HepG2 (cell line): Measurements from ENCODE around the gene LILRB3. TPM values are rescaled to one million over a fixed set of nuclear protein-coding genes. Genes with fewer than 3 reads are reported as not detected.
"Not testable (repeated sequence)": the region's sequence is repeated elsewhere in the genome, so short reads cannot be mapped to it uniquely, and the experiment has no call there.

ENCODE experiments used
- ATAC-seq: fragments of 200-7000 bp; cut with Tn5 transposase; 3 replicates; pipeline ENCODE4 v1.9.1; 2020; ENCODE audit warnings: mild to moderate bottlenecking, moderate library complexity
- BruUV-seq: library from RNA; stranded (reverse); fragments of 400-500 nt; replicated peaks from 2 replicates; lab custom pipeline; 2021; lab: Mats Ljungman, UMichigan
- CTCF ChIA-PET: fragments of 300-600 bp; formaldehyde crosslinking; extraction: SDS; loops from one replicate; lab custom pipeline; 2021; ENCODE audit warnings: low total read pairs, inconsistent platforms, low intra/inter-chr PET ratio; lab: Yijun Ruan, JAX
- POLR2A ChIA-PET: fragments of 350-600 bp; sonication (Branson Sonifier 250); formaldehyde crosslinking; loops from one replicate; lab custom pipeline; 2020; ENCODE audit warnings: antibody characterized with exemption, inconsistent platforms; lab: Yijun Ruan, JAX
- DNase-seq: peaks from one replicate; pipeline ENCODE4 v3.0.0-alpha.2; 2015; ENCODE audit warnings: low spot score
- FAIRE-seq: peaks from 3 replicates; lab custom pipeline; 2011; peaks lifted over from hg19 to GRCh38; lab: Jason Lieb, UNC
- H2AFZ ChIP-seq: one replicate; pipeline ENCODE4 v1.6.1; 2011; ENCODE audit warnings: low read length, inconsistent platforms
- H3K27ac ChIP-seq: fragments of 300-600 bp; 3 replicates; pipeline ENCODE4 v1.8.0; 2011; ENCODE audit warnings: mixed run types, mild to moderate bottlenecking, mixed read lengths, low read length, inconsistent platforms; ENCODE audit not compliant: insufficient read depth; ENCODE audit errors: extremely low read length
- H3K27me3 ChIP-seq, 2 experiments: fragments of 200-600 bp in 1 of 2; 2 replicates in 1 of 2; 3 replicates in 1 of 2; pipeline versions ENCODE4 v1.6.0 to v1.8.0; 2011; ENCODE audit warnings: low read length in 2 of 2, mild to moderate bottlenecking in 2 of 2, moderate library complexity in 2 of 2, inconsistent platforms in 1 of 2; ENCODE audit not compliant: insufficient read depth in 2 of 2, control insufficient read depth in 1 of 2
- H3K36me3 ChIP-seq, 2 experiments: fragments of 200-600 bp in 1 of 2; replicated peaks in 1 of 2; 2 replicates in 1 of 2; 3 replicates in 1 of 2; pipeline versions ENCODE4 v1.5.1 to v1.8.0; 2011; ENCODE audit warnings: low read length in 2 of 2, inconsistent platforms in 1 of 2; ENCODE audit not compliant: insufficient read depth in 2 of 2, control insufficient read depth in 1 of 2
- H3K4me1 ChIP-seq: 2 replicates; pipeline ENCODE4 v1.5.1; 2012; ENCODE audit warnings: low read length, inconsistent platforms; ENCODE audit not compliant: insufficient read depth
- H3K4me2 ChIP-seq: 2 replicates; pipeline ENCODE4 v1.6.0; 2011; ENCODE audit warnings: low read depth, low read length, inconsistent platforms
- H3K4me3 ChIP-seq, 3 experiments: fragments of 200-600 bp in 1 of 3; sonication (generic), shearing (Covaris generic) in 1 of 3; replicated peaks in 1 of 3; 2 replicates each; pipeline ENCODE4 v1.5.1; 2011 to 2016; ENCODE audit warnings: low read length in 3 of 3, inconsistent platforms in 2 of 3, low read depth in 2 of 3, mild to moderate bottlenecking in 2 of 3, control low read depth in 1 of 3, mixed read lengths in 1 of 3; ENCODE audit not compliant: insufficient read depth in 1 of 3
- H3K79me2 ChIP-seq: one replicate; pipeline ENCODE4 v1.6.1; 2011; ENCODE audit warnings: low read length, inconsistent platforms; ENCODE audit not compliant: insufficient read depth
- H3K9ac ChIP-seq: 2 replicates; pipeline ENCODE4 v1.6.0; 2011; ENCODE audit warnings: mild to moderate bottlenecking, low read depth, low read length, inconsistent platforms; ENCODE audit not compliant: insufficient read depth
- H3K9me3 ChIP-seq: 2 replicates; pipeline ENCODE4 v1.5.1; 2012; ENCODE audit warnings: mild to moderate bottlenecking, low read length
- H4K20me1 ChIP-seq: 2 replicates; pipeline ENCODE4 v1.6.0; 2011; ENCODE audit warnings: inconsistent platforms, mild to moderate bottlenecking, low read length, moderate library complexity; ENCODE audit not compliant: insufficient read depth
- ARNT2 ChIP-seq: sonication (generic); formaldehyde crosslinking; IDR thresholded peaks from 2 replicates; pipeline ENCODE4 v1.8.0; 2022; ENCODE audit warnings: mild to moderate bottlenecking, low read depth, missing genetic modification reagents, moderate library complexity
- BORCS8-MEF2B ChIP-seq: sonication (generic); formaldehyde crosslinking; IDR thresholded peaks from 2 replicates; pipeline ENCODE4 v1.8.0; 2022; ENCODE audit warnings: mild to moderate bottlenecking, missing genetic modification reagents
- CREM ChIP-seq, 2 experiments: sonication (generic) in 1 of 2; formaldehyde crosslinking in 1 of 2; IDR thresholded peaks; 2 replicates each; pipeline versions ENCODE4 v1.4.0 to v1.6.1; 2016 to 2020; ENCODE audit warnings: antibody characterized with exemption in 1 of 2, mild to moderate bottlenecking in 1 of 2, missing genetic modification reagents in 1 of 2
- HMG20B ChIP-seq: conservative IDR thresholded peaks from 2 replicates; pipeline ENCODE4 v1.6.1; 2016; ENCODE audit warnings: missing genetic modification reagents, missing compliant biosample characterization
- ISX ChIP-seq: sonication (generic); formaldehyde crosslinking; conservative IDR thresholded peaks from 2 replicates; pipeline ENCODE4 v1.5.0; 2020; ENCODE audit warnings: missing genetic modification reagents
- KDM4B ChIP-seq: sonication (generic); formaldehyde crosslinking; IDR thresholded peaks from 2 replicates; pipeline ENCODE4 v1.4.0; 2020; ENCODE audit warnings: missing genetic modification reagents
- SAP130 ChIP-seq: IDR thresholded peaks from 2 replicates; pipeline ENCODE4 v1.6.1; 2016; ENCODE audit warnings: low read depth
- SKI ChIP-seq: fragments of 450-650 bp; IDR thresholded peaks from one replicate; pipeline ENCODE4 v1.6.1; 2018; ENCODE audit warnings: mild to moderate bottlenecking; ENCODE audit not compliant: partially characterized antibody
- YEATS4 ChIP-seq: sonication (generic); formaldehyde crosslinking; IDR thresholded peaks from 2 replicates; pipeline ENCODE4 v1.4.0; 2020; ENCODE audit warnings: missing genetic modification reagents, borderline replicate concordance
- ZNF101 ChIP-seq: sonication (generic); formaldehyde crosslinking; IDR thresholded peaks from 2 replicates; pipeline ENCODE4 v1.4.0; 2020; ENCODE audit warnings: mild to moderate bottlenecking, low read depth, missing genetic modification reagents, borderline replicate concordance
- ZNF670 ChIP-seq: sonication (generic); formaldehyde crosslinking; IDR thresholded peaks from 2 replicates; pipeline ENCODE4 v1.8.0; 2022; ENCODE audit warnings: mild to moderate bottlenecking, missing genetic modification reagents, borderline replicate concordance
- ZSCAN20 ChIP-seq: sonication (generic); formaldehyde crosslinking; IDR thresholded peaks from 2 replicates; pipeline ENCODE4 v1.4.0; 2020; ENCODE audit warnings: missing genetic modification reagents, mild to moderate bottlenecking, borderline replicate concordance
- WGBS: methylation state at CpG from one replicate; pipeline ENCODE4 v1.1.6; 2017; ENCODE audit warnings: low lambda C conversion rate; 5-methylcytosine and 5-hydroxymethylcytosine counted together
- in situ Hi-C: cut with HindIII; loops from 2 replicates; pipeline ENCODE4 v1.10.0; 2017; ENCODE audit warnings: low pct_unique_long_range_greater_than_20kb; ENCODE audit not compliant: extremely low pct_ligation_motif_present
- intact Hi-C: fragments of 100-400 bp; cut with micrococcal nuclease; formaldehyde crosslinking; loops from one replicate; pipeline ENCODE4 v1.10.0; 2022; ENCODE audit not compliant: unreplicated experiment
- polyA plus RNA-seq, 8 experiments: library from polyadenylated mRNA; depleted of rRNA in 3 of 8; stranded (reverse) in 7 of 8; unstranded in 1 of 8; fragments of >200 nt; fragmentation: Illumina TruSeq in 4 of 8; extraction: Trizol in 4 of 8; gene quantifications; 2 replicates each; pipeline versions ENCODE4 v1.2.1 to v1.2.3, GENCODE V29; 2011 to 2016; ENCODE audit warnings: low read depth in 4 of 8, missing spikeins in 1 of 8, mixed read lengths in 1 of 8; ENCODE audit not compliant: insufficient read depth in 1 of 8
- total RNA-seq, 5 experiments: library from RNA; depleted of rRNA; stranded (reverse); fragments of >200 nt; fragmentation: Illumina TruSeq; extraction: Trizol; gene quantifications; 2 replicates each; pipeline ENCODE4 v1.2.3, GENCODE V29; 2016; ENCODE audit warnings: low read depth in 1 of 5

The LILRB3 gene
- total and polyA plus RNA-seq, 2 of the 13 experiments (the other 11 are each of a cell fraction or from before 2014, with no cell fraction given) = 0.22 TPM; not detected in 1

GRCh38 chr19:54218259-54218658, 4.5 kb downstream of the LILRB3 start (continued):
- no peak for TF ChIP-seq ARNT2
- no peak for TF ChIP-seq YEATS4 (CRISPR knock-in tag)
- no peak for TF ChIP-seq ZNF101 (CRISPR knock-in tag)
- TF ChIP-seq KDM4B (CRISPR knock-in tag) = no peak
- no peak for TF ChIP-seq BORCS8-MEF2B (CRISPR knock-in tag)
- TF ChIP-seq ISX (CRISPR knock-in tag) = no peak
- no peak for TF ChIP-seq CREM (IDR thresholded peaks at IDR 0.05)
- TF ChIP-seq CREM (CRISPR knock-in tag; IDR thresholded peaks at IDR 0.05) = no peak
- no peak for TF ChIP-seq SKI
- no peak for TF ChIP-seq HMG20B (CRISPR knock-in tag)
- no peak for TF ChIP-seq ZNF670 (CRISPR knock-in tag)
- TF ChIP-seq ZSCAN20 (CRISPR knock-in tag) = no peak

GRCh38 chr19:54217517-54218247, 5.1 kb downstream of the LILRB3 start:
- intact Hi-C loops, H3K9me3 ChIP-seq, ATAC-seq, H2AFZ ChIP-seq, H3K36me3 ChIP-seq, CTCF ChIA-PET, DNase-seq, H3K4me2 ChIP-seq, in situ Hi-C loops, H3K27ac ChIP-seq, H4K20me1 ChIP-seq, H3K27me3 ChIP-seq, FAIRE-seq, BruUV-seq, H3K9ac ChIP-seq, H3K79me2 ChIP-seq: not testable (repeated sequence)
- Histone ChIP-seq H3K4me1 (peaks cover 21% of the 10 kb centered on the region), H3K4me3 (peak overlapping the region in 1 of 3 experiments; percentile 28; a peak in 1 of 6 replicates)
- TF ChIP-seq SAP130 = peak; percentile 29; the same call in 1 of the 2 replicates
- WGBS = 14% methylated on average over 14 of the region's 20 CpGs
- POLR2A ChIA-PET = interaction anchor here (1.0 to 1.2 kb wide), 2 partner anchors 9 to 17 kb away, joined by 3 read pairs; no protein-coding TSS in a partner anchor
